Midbrain (tissue), 1 donor: ENCODE data around the gene THOC6.

Source experiments
- DNase-seq: peaks from one replicate; lab custom pipeline; 2025; lab: John Stamatoyannopoulos, UW

The THOC6 gene

GRCh38 chr16:2991566-2992261 lies 32.1 kb upstream of the THOC6 start:
- no peak for DNase-seq

GRCh38 chr16:2992383-2993081 lies 31.3 kb upstream of the THOC6 start:
- no peak for DNase-seq

- no peak for DNase-seq
These were observed 27.5 kb upstream of the THOC6 start for GRCh38 chr16:2996298-2996697.

GRCh38 chr16:2999929-3000328 lies 23.9 kb upstream of the THOC6 start:
- DNase-seq = no peak

GRCh38 chr16:3000540-3000939 lies 23.3 kb upstream of the THOC6 start:
- no peak for DNase-seq

- DNase-seq = no peak
These were observed 22.5 kb upstream of the THOC6 start for GRCh38 chr16:3001316-3001715.

- peak; percentile 100 for DNase-seq
These were observed 20.1 kb upstream of the THOC6 start for GRCh38 chr16:3003582-3004270.

- DNase-seq = no peak
These were observed 19.5 kb upstream of the THOC6 start for GRCh38 chr16:3004319-3004718.

- no peak for DNase-seq
These were observed 19.0 kb upstream of the THOC6 start for GRCh38 chr16:3004781-3005284.

GRCh38 chr16:3007059-3007956 lies 16.5 kb upstream of the THOC6 start:
- DNase-seq = no peak

- no peak for DNase-seq
These were observed 15.7 kb upstream of the THOC6 start for GRCh38 chr16:3007957-3008689.

- DNase-seq = no peak
These were observed 15.2 kb upstream of the THOC6 start for GRCh38 chr16:3008690-3009037.

- DNase-seq = no peak
These were observed 14.1 kb upstream of the THOC6 start for GRCh38 chr16:3009568-3010390.

- DNase-seq = no peak
These were observed 13.3 kb upstream of the THOC6 start for GRCh38 chr16:3010510-3010909.

- DNase-seq = no peak
These were observed 11.6 kb upstream of the THOC6 start for GRCh38 chr16:3012246-3012645.

- DNase-seq = no peak
These were observed 10.9 kb upstream of the THOC6 start, which contains the start of gene CLDN9 for GRCh38 chr16:3012828-3013420. Gene CLDN9, plus strand, starts transcription at chr16:3012923. Its CDS starts 440 bp downstream, at chr16:3013363.

- no peak for DNase-seq
These were observed 10.3 kb upstream of the THOC6 start for GRCh38 chr16:3013491-3013951.

- no peak for DNase-seq
These were observed 9.7 kb upstream of the THOC6 start for GRCh38 chr16:3013998-3014690.

- no peak for DNase-seq
These were observed 8.9 kb upstream of the THOC6 start for GRCh38 chr16:3014971-3015370.
